Erythroblast (primary cell): ENCODE measurements around the gene PDE4DIP.
"Not testable (repeated sequence)": the region's sequence is repeated elsewhere in the genome, so short reads cannot be mapped to it uniquely, and the experiment has no call there.

Experiments used
- GATA1 ChIP-seq: IDR thresholded peaks from 2 replicates; pipeline ENCODE4 v1.6.1; 2011; ENCODE audit warnings: low read depth, mild to moderate bottlenecking, control low read depth, low read length, moderate library complexity
- POLR2A ChIP-seq: IDR thresholded peaks from 2 replicates; pipeline ENCODE4 v1.6.1; 2011; ENCODE audit warnings: mild to moderate bottlenecking, low read length

- not testable (repeated sequence) for TF ChIP-seq POLR2A, GATA1
Observed at GRCh38 chr1:148951336-148952227, 107.4 kb downstream of the PDE4DIP start.
